ENCODE data around the gene PRPH. TPM values are rescaled to one million over a fixed set of nuclear protein-coding genes. Genes with fewer than 3 reads are reported as not detected.

PRPH gene
- total and polyA plus RNA-seq, 2 of the 4 experiments (the other 2 are of a cell fraction): not detected

Other genes starting within 250 kb of the PRPH start
- gene KMT2D, start 234.4 kb upstream of the PRPH start, total RNA-seq (2012; rRNA removed): 6.6 and 10.0 TPM in 2 replicates
- 24.8 and 25.2 TPM in 2 replicates for gene KMT2D, start 234.4 kb upstream of the PRPH start, polyA plus RNA-seq (2012; rRNA removed)
- 0.56 and 0.72 TPM in 2 replicates for gene RHEBL1, start 225.2 kb upstream of the PRPH start, total RNA-seq (2012; rRNA removed)
- 0.39 and 0.62 TPM in 2 replicates for gene RHEBL1, start 225.2 kb upstream of the PRPH start, polyA plus RNA-seq (2012; rRNA removed)
- under 0.01 TPM in 2 replicates for gene DHH, start 200.3 kb upstream of the PRPH start, total RNA-seq (2012; rRNA removed)
- gene DHH, start 200.3 kb upstream of the PRPH start, polyA plus RNA-seq (2012; rRNA removed): 0.01 and 0.07 TPM in 2 replicates
- 18.1 and 33.0 TPM in 2 replicates for gene LMBR1L, start 184.3 kb upstream of the PRPH start, total RNA-seq (2012; rRNA removed)
- gene LMBR1L, start 184.3 kb upstream of the PRPH start, polyA plus RNA-seq (2012; rRNA removed): 44.6 and 46.3 TPM in 2 replicates
- gene TUBA1B, start 163.8 kb upstream of the PRPH start, total RNA-seq (2012; rRNA removed): 4,476 and 5,195 TPM in 2 replicates
- gene TUBA1B, start 163.8 kb upstream of the PRPH start, polyA plus RNA-seq (2012; rRNA removed): 4,221 and 4,665 TPM in 2 replicates
- 2,389 and 2,832 TPM in 2 replicates for gene TUBA1A, start 106.1 kb upstream of the PRPH start, total RNA-seq (2012; rRNA removed)
- 2,096 and 2,105 TPM in 2 replicates for gene TUBA1A, start 106.1 kb upstream of the PRPH start, polyA plus RNA-seq (2012; rRNA removed)
- 1,144 and 1,420 TPM in 2 replicates for gene TUBA1C, start 30.1 kb upstream of the PRPH start, total RNA-seq (2012; rRNA removed)
- gene TUBA1C, start 30.1 kb upstream of the PRPH start, polyA plus RNA-seq (2012; rRNA removed): 2,555 and 2,715 TPM in 2 replicates
- gene TROAP, start 28.1 kb downstream of the PRPH start, total RNA-seq (2012; rRNA removed): 15.6 and 21.5 TPM in 2 replicates
- 29.3 and 46.0 TPM in 2 replicates for gene TROAP, start 28.1 kb downstream of the PRPH start, polyA plus RNA-seq (2012; rRNA removed)
- 0.18 and 0.28 TPM in 2 replicates for gene C1QL4, start 42.0 kb downstream of the PRPH start, total RNA-seq (2012; rRNA removed)
- 0.46 and 0.60 TPM in 2 replicates for gene C1QL4, start 42.0 kb downstream of the PRPH start, polyA plus RNA-seq (2012; rRNA removed)
- gene DNAJC22, start 51.7 kb downstream of the PRPH start, total RNA-seq (2012; rRNA removed): 6.7 and 8.1 TPM in 2 replicates
- 8.1 and 8.2 TPM in 2 replicates for gene DNAJC22, start 51.7 kb downstream of the PRPH start, polyA plus RNA-seq (2012; rRNA removed)
- gene SPATS2, start 72.3 kb downstream of the PRPH start, total RNA-seq (2012; rRNA removed): 44.7 and 63.3 TPM in 2 replicates
- gene SPATS2, start 72.3 kb downstream of the PRPH start, polyA plus RNA-seq (2012; rRNA removed): 45.0 and 50.6 TPM in 2 replicates
- 0.28 TPM in 1 of 2 replicates, not detected in the other for gene KCNH3, start 243.9 kb downstream of the PRPH start, total RNA-seq (2012; rRNA removed)
- gene KCNH3, start 243.9 kb downstream of the PRPH start, polyA plus RNA-seq (2012; rRNA removed): 0.10 and 0.20 TPM in 2 replicates